ENCODE data around the gene AUH.

AUH gene

GRCh38 chr9:91187311-91187964 lies 174.3 kb downstream of the AUH start:
- no peak for TF ChIP-seq CTCF (conservative IDR thresholded peaks at IDR 0.05)
- no peak overlapping the region for H3K27ac ChIP-seq

- H3K27ac ChIP-seq = no peak overlapping the region
- no peak for TF ChIP-seq CTCF (conservative IDR thresholded peaks at IDR 0.05)
Observed at GRCh38 chr9:91186632-91187108, 175.0 kb downstream of the AUH start.

GRCh38 chr9:91185193-91185886 lies 176.4 kb downstream of the AUH start:
- no peak for TF ChIP-seq CTCF (conservative IDR thresholded peaks at IDR 0.05)
- H3K27ac ChIP-seq = no peak overlapping the region

- H3K27ac ChIP-seq = no peak overlapping the region
- no peak for TF ChIP-seq CTCF (conservative IDR thresholded peaks at IDR 0.05)
Observed at GRCh38 chr9:91182429-91183225, 179.1 kb downstream of the AUH start.

GRCh38 chr9:91181541-91181940 lies 180.2 kb downstream of the AUH start:
- H3K27ac ChIP-seq = no peak overlapping the region
- no peak for TF ChIP-seq CTCF (conservative IDR thresholded peaks at IDR 0.05)

GRCh38 chr9:91180930-91181268 lies 180.8 kb downstream of the AUH start:
- no peak for TF ChIP-seq CTCF (conservative IDR thresholded peaks at IDR 0.05)

GRCh38 chr9:91180240-91180929 lies 181.3 kb downstream of the AUH start:
- H3K27ac ChIP-seq = no peak overlapping the region

More at GRCh38 chr9:91180930-91181268, 180.8 kb downstream of the AUH start:
- no peak overlapping the region for H3K27ac ChIP-seq

More at GRCh38 chr9:91180240-91180929, 181.3 kb downstream of the AUH start:
- no peak for TF ChIP-seq CTCF (conservative IDR thresholded peaks at IDR 0.05)
